ENCODE results near the gene UBE2F. TPM values are rescaled to one million over a fixed set of nuclear protein-coding genes. Genes with fewer than 3 reads are reported as not detected.

The UBE2F gene
- 43.8 TPM for total RNA-seq

GRCh38 chr2:237966565-237967462 lies at the start of gene UBE2F:
UBE2F (plus strand) TSS chr2:237967014; CDS start chr2:237973108, 6,094 bp downstream.

GRCh38 chr2:238060542-238061314 lies 93.9 kb downstream of the UBE2F start, which contains the start of gene SCLY:
SCLY (plus strand) TSS chr2:238061001; CDS start chr2:238061055, 54 bp downstream.

Small RNA genes lying within 50 kb of the gene (small RNA-seq; reads per million reads assigned to genes)
- gene RNU6-1333P (ENCODE audit: low replicate concordance): not detected

Other genes starting within 250 kb of the UBE2F start
- gene RBM44, start 168.2 kb upstream of the UBE2F start, total RNA-seq: 2.2 TPM
- gene RAMP1, start 107.4 kb upstream of the UBE2F start, total RNA-seq: 26.7 TPM
- 20.1 TPM for gene SCLY, start 94.0 kb downstream of the UBE2F start, total RNA-seq
- 3.8 TPM for gene ESPNL, start 133.3 kb downstream of the UBE2F start, total RNA-seq
- 8.3 TPM for gene KLHL30, start 171.7 kb downstream of the UBE2F start, total RNA-seq
- 5.1 TPM for gene ERFE, start 192.0 kb downstream of the UBE2F start, total RNA-seq
- gene ILKAP, start 236.7 kb downstream of the UBE2F start, total RNA-seq: 42.4 TPM